Trophoblast cell (in vitro differentiated cells and primary cell): ENCODE data around the gene CSDE1.

Source experiments
- DNase-seq, 2 donors: peaks; one replicate each; pipeline ENCODE4 v3.0.0-alpha.2; 2016
- H2AFZ ChIP-seq: 2 replicates; pipeline ENCODE4 v1.6.1; 2013; ENCODE audit warnings: low read length, moderate library complexity, mild to moderate bottlenecking; ENCODE audit not compliant: insufficient read depth, poor library complexity
- H2AK5ac ChIP-seq: 2 replicates; pipeline ENCODE4 v1.6.1; 2013; ENCODE audit warnings: mild to moderate bottlenecking, low read length
- H2BK120ac ChIP-seq: 2 replicates; pipeline ENCODE4 v1.6.1; 2013; ENCODE audit warnings: low read length, mild to moderate bottlenecking, moderate library complexity; ENCODE audit not compliant: insufficient read depth, poor library complexity
- H2BK12ac ChIP-seq: 2 replicates; pipeline ENCODE4 v1.6.1; 2013; ENCODE audit warnings: mild to moderate bottlenecking, low read length, moderate library complexity
- H2BK5ac ChIP-seq: 2 replicates; pipeline ENCODE4 v1.6.1; 2013; ENCODE audit warnings: low read length, low read depth, moderate library complexity, mild to moderate bottlenecking; ENCODE audit not compliant: poor library complexity
- H3K14ac ChIP-seq: 2 replicates; pipeline ENCODE4 v1.6.1; 2013; ENCODE audit warnings: mild to moderate bottlenecking, low read length
- H3K18ac ChIP-seq: 2 replicates; pipeline ENCODE4 v1.6.1; 2013; ENCODE audit warnings: mild to moderate bottlenecking, low read length
- H3K23ac ChIP-seq: 2 replicates; pipeline ENCODE4 v1.6.1; 2013; ENCODE audit warnings: low read length
- H3K27ac ChIP-seq: 2 replicates; pipeline ENCODE4 v1.5.1; 2013; ENCODE audit warnings: low read depth, mild to moderate bottlenecking, inconsistent platforms, low read length, moderate library complexity
- H3K27me3 ChIP-seq: 2 replicates; pipeline ENCODE4 v1.6.1; 2013; ENCODE audit warnings: inconsistent platforms, mild to moderate bottlenecking, low read length, moderate library complexity; ENCODE audit not compliant: insufficient read depth
- H3K36me3 ChIP-seq, 2 experiments: 1 replicate in 1 of 2; 2 replicates in 1 of 2; pipeline ENCODE4 v1.6.1; 2013; ENCODE audit warnings: low read length in 2 of 2, mild to moderate bottlenecking in 2 of 2, moderate library complexity in 1 of 2; ENCODE audit not compliant: insufficient read depth in 2 of 2, control insufficient read depth in 1 of 2
- H3K4ac ChIP-seq: 2 replicates; pipeline ENCODE4 v1.6.1; 2013; ENCODE audit warnings: low read depth, mild to moderate bottlenecking, low read length, moderate library complexity
- H3K4me1 ChIP-seq, 2 experiments: 1 replicate in 1 of 2; 2 replicates in 1 of 2; pipeline ENCODE4 v1.6.1; 2013; ENCODE audit warnings: low read length in 2 of 2, mild to moderate bottlenecking in 2 of 2, moderate library complexity in 1 of 2; ENCODE audit not compliant: insufficient read depth in 2 of 2, control insufficient read depth in 1 of 2
- H3K4me2 ChIP-seq: 2 replicates; pipeline ENCODE4 v1.6.1; 2013; ENCODE audit warnings: inconsistent platforms, mild to moderate bottlenecking, low read length, moderate library complexity
- H3K4me3 ChIP-seq: 2 replicates; pipeline ENCODE4 v1.5.1; 2013; ENCODE audit warnings: mild to moderate bottlenecking, low read depth, low read length, inconsistent platforms
- H3K79me1 ChIP-seq: one replicate; pipeline ENCODE4 v1.6.1; 2013; ENCODE audit warnings: low read length
- H3K79me2 ChIP-seq: 2 replicates; pipeline ENCODE4 v1.6.1; 2013; ENCODE audit warnings: low read length, mild to moderate bottlenecking; ENCODE audit not compliant: control insufficient read depth, insufficient read depth, poor library complexity
- H3K9ac ChIP-seq: 2 replicates; pipeline ENCODE4 v1.6.1; 2013; ENCODE audit warnings: mild to moderate bottlenecking, low read length
- H3K9me3 ChIP-seq: 2 replicates; pipeline ENCODE4 v1.6.1; 2013; ENCODE audit warnings: low read depth, mild to moderate bottlenecking, control low read depth, inconsistent platforms, low read length; ENCODE audit not compliant: insufficient read depth
- H4K12ac ChIP-seq: 2 replicates; pipeline ENCODE4 v1.6.1; 2013; ENCODE audit warnings: low read depth, mild to moderate bottlenecking, low read length, moderate library complexity
- H4K8ac ChIP-seq: 2 replicates; pipeline ENCODE4 v1.6.1; 2013; ENCODE audit warnings: low read depth, mild to moderate bottlenecking, low read length, moderate library complexity
- H4K91ac ChIP-seq: one replicate; pipeline ENCODE4 v1.6.1; 2013; ENCODE audit warnings: low read depth, mild to moderate bottlenecking, low read length, moderate library complexity
- WGBS: extraction: QIAGEN DNeasy Blood & Tissue Kit; methylation state at CpG from one replicate; pipeline ENCODE4 v1.1.7; 2013; ENCODE audit warnings: missing lambda C conversion rate; ENCODE audit not compliant: insufficient read length, insufficient coverage; ENCODE audit errors: extremely low coverage; 5-methylcytosine and 5-hydroxymethylcytosine counted together

The CSDE1 gene

GRCh38 chr1:114691061-114691460 is 66.7 kb downstream of the CSDE1 start:
- DNase-seq = no peak
- no peaks in the 10 kb centered on the region for H3K4me1 ChIP-seq
- H3K14ac ChIP-seq = no peak overlapping the region
- H3K9ac ChIP-seq = no peak overlapping the region
- H3K4me2 ChIP-seq = no peak overlapping the region
- H4K91ac ChIP-seq = no peak overlapping the region
- no peak overlapping the region for H3K4me3 ChIP-seq
- H4K12ac ChIP-seq = no peak overlapping the region
- no peaks in the 10 kb centered on the region for H3K9me3 ChIP-seq
- no peak overlapping the region for H2BK120ac ChIP-seq
- no peak overlapping the region for H3K18ac ChIP-seq
- H2AK5ac ChIP-seq = no peak overlapping the region
- no peak overlapping the region for H2AFZ ChIP-seq
- H4K8ac ChIP-seq = no peak overlapping the region
- H3K27me3 ChIP-seq = no peaks in the 10 kb centered on the region
- no peak overlapping the region for H2BK12ac ChIP-seq
- no peaks in the 10 kb centered on the region for H3K79me2 ChIP-seq
- H3K4ac ChIP-seq = no peak overlapping the region
- H3K27ac ChIP-seq = no peak overlapping the region
- no peaks in the 10 kb centered on the region for H3K36me3 ChIP-seq
- no peaks in the 10 kb centered on the region for H3K79me1 ChIP-seq
- H3K23ac ChIP-seq = no peak overlapping the region
- WGBS = no CpG with 5 or more reads among the region's 2 CpGs
- no peak overlapping the region for H2BK5ac ChIP-seq

- WGBS = no CpG with 5 or more reads among the region's 1 CpG
Measured at GRCh38 chr1:114690148-114690547, 67.6 kb downstream of the CSDE1 start.

GRCh38 chr1:114688526-114688925 is 69.3 kb downstream of the CSDE1 start:
- Histone ChIP-seq H3K79me2 (no peaks in the 10 kb centered on the region), H3K4me3 (no peak overlapping the region), H3K9ac (no peak overlapping the region), H3K4me1 (no peaks in the 10 kb centered on the region), H3K36me3 (no peaks in the 10 kb centered on the region), H3K4me2 (no peak overlapping the region), H3K9me3 (no peaks in the 10 kb centered on the region), H3K14ac (no peak overlapping the region), H2BK5ac (no peak overlapping the region), H3K23ac (no peak overlapping the region), H4K91ac (no peak overlapping the region), H3K27me3 (no peaks in the 10 kb centered on the region), H2AFZ (no peak overlapping the region), H2BK12ac (no peak overlapping the region), H4K12ac (no peak overlapping the region), H2BK120ac (no peak overlapping the region), H3K4ac (no peak overlapping the region), H2AK5ac (no peak overlapping the region), H3K18ac (no peak overlapping the region), H3K79me1 (no peaks in the 10 kb centered on the region), H3K27ac (no peak overlapping the region), H4K8ac (no peak overlapping the region)
- no peak for DNase-seq
- WGBS = no CpG with 5 or more reads among the region's 4 CpGs

More at GRCh38 chr1:114690148-114690547, 67.6 kb downstream of the CSDE1 start:
- H2BK120ac ChIP-seq = no peak overlapping the region
- no peaks in the 10 kb centered on the region for H3K79me2 ChIP-seq
- no peak overlapping the region for H2AFZ ChIP-seq
- no peaks in the 10 kb centered on the region for H3K4me1 ChIP-seq
- H2BK5ac ChIP-seq = no peak overlapping the region
- no peak overlapping the region for H4K91ac ChIP-seq
- no peak overlapping the region for H2AK5ac ChIP-seq
- H3K4me2 ChIP-seq = no peak overlapping the region
- H3K27me3 ChIP-seq = no peaks in the 10 kb centered on the region
- H3K4ac ChIP-seq = no peak overlapping the region
- no peak overlapping the region for H3K9ac ChIP-seq
- H4K8ac ChIP-seq = no peak overlapping the region
- no peak overlapping the region for H3K27ac ChIP-seq
- H3K36me3 ChIP-seq = no peaks in the 10 kb centered on the region
- no peak overlapping the region for H3K4me3 ChIP-seq
- H3K23ac ChIP-seq = no peak overlapping the region
- no peak overlapping the region for H3K18ac ChIP-seq
- no peak overlapping the region for H4K12ac ChIP-seq
- H2BK12ac ChIP-seq = no peak overlapping the region
- no peaks in the 10 kb centered on the region for H3K9me3 ChIP-seq
- no peaks in the 10 kb centered on the region for H3K79me1 ChIP-seq
- no peak overlapping the region for H3K14ac ChIP-seq
- DNase-seq = no peak

GRCh38 chr1:114685851-114686250 is 71.9 kb downstream of the CSDE1 start:
- Histone ChIP-seq H3K27me3 (no peaks in the 10 kb centered on the region), H3K4me1 (no peaks in the 10 kb centered on the region), H4K12ac (no peak overlapping the region), H2BK12ac (no peak overlapping the region), H2AFZ (no peak overlapping the region), H2AK5ac (no peak overlapping the region), H2BK5ac (no peak overlapping the region), H3K18ac (no peak overlapping the region), H3K9ac (no peak overlapping the region), H3K4me2 (no peak overlapping the region), H3K4me3 (no peak overlapping the region), H4K91ac (no peak overlapping the region), H3K23ac (no peak overlapping the region), H3K79me1 (no peaks in the 10 kb centered on the region), H3K14ac (no peak overlapping the region), H3K9me3 (no peaks in the 10 kb centered on the region), H3K36me3 (no peaks in the 10 kb centered on the region), H2BK120ac (no peak overlapping the region), H3K4ac (no peak overlapping the region), H3K79me2 (no peaks in the 10 kb centered on the region), H3K27ac (no peak overlapping the region), H4K8ac (no peak overlapping the region)
- no CpG with 5 or more reads among the region's 5 CpGs for WGBS
- DNase-seq = no peak
